GM18861 (cell line): Measurements from ENCODE around the gene ACTN1.
A peak's percentile ranks its signal among the peaks of the same experiment; 100 is the strongest.
"Not testable (repeated sequence)": the region's sequence is repeated elsewhere in the genome, so short reads cannot be mapped to it uniquely, and the experiment has no call there.

ENCODE experiments used
- ATAC-seq: cut with Tn5 transposase; IDR thresholded peaks from one replicate; pipeline ENCODE4 v1.9.1; 2021; ENCODE audit not compliant: unreplicated experiment

ACTN1 gene

DNA sequence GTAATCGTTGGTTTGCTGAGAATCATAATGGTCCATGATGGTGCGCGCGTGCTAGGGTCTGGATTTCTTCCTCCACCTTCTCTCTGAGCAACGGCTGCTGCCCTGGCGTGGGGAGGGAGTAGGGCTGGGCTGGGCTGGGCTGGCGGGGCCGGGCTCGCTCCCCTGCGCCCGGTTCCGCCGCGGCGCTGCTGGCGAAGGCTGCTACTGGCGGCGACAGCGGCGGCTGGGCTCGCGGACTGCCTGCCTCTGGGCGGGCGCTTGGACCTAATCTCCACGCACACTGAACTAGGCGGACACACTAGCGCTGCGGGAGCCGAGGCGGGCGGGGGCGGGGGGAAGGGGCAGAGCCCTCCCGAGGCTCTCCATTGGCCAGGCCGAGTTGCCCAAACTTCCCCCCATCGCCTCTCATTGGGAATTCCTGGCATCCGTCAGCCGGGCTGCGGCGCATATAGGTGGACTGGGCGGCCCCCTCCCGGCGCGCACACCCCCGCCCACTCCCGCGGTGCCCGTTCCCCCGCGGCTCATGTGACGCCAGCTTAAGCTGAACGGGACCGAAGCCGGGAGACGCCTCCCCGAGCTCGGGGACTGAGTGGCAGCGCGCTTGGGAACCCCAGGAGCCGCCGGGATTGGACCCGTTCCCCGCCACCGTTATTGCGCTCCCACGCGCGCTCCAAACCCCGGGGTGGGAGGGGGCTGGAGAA, at the start of gene ACTN1:
Gene ACTN1, minus strand, starts transcription at position 282 of the 701 bp plus-strand sequence. Its CDS starts 246 bp downstream, at position 36.
- ATAC-seq = peak; percentile 36

GRCh38 chr14:69027242-69027913, 48.3 kb upstream of the ACTN1 start:
- ATAC-seq = no peak

DNA sequence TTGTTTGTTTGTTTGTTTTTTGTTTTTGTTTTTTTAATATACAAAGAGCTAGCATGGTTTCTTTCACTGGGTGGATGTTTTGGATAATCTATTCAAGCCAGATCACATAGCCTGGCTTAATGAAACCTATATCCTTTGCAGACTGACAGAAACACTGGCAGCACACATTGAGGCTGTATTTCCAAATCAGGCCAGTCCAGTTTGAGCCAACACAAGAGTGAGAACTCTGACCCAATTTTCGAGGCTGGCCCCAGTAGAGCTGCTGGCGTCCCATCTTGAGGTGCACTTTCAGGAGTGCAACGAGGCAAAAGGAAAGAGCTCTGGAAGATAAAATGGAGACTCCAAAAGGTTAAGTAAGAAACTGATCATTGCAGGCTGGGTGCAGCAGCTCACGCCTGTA, 43.9 kb upstream of the ACTN1 start:
- ATAC-seq = no peak

DNA sequence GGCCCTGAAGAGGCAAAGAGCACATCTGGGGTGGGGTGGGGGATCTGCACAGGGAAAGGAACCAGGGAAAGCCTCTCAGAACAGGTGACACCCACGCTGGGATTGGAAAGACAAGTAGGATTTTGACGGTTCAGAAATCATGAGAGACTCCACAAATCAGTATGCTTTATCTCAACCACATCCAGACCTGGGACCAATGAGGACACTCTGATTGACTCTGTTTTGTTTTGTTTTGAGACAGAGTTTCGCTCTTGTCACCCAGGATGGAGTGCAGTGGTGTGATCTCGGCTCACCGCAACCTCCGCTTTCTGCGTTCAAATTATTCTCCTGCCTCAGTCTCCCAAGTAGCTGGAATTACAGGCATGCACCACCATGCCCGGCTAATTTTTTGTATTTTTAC, 43.0 kb upstream of the ACTN1 start:
- ATAC-seq = not testable (repeated sequence)

DNA sequence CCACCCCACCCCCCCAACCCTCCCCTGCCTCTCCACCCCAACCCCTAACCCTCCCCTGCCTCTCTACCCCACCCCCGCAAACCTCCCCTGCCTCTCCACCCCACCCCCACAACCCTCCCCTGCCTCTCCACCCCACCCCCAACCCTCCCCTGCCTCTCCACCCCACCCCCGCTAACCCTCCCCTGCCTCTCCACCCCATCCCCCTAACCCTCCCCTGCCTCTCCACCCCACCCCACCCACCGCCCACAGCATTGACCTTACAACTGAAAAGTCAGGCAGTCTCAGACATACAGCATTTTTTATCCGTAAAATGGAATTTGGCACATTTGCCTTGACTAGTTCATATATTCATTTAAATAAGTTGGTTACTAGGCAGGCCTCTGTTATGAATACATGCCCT, 38.6 kb upstream of the ACTN1 start:
- ATAC-seq = no peak

- no peak for ATAC-seq
Measured at GRCh38 chr14:69014829-69015259, 35.7 kb upstream of the ACTN1 start.

- no peak for ATAC-seq
Measured at GRCh38 chr14:69013943-69014782, 35.1 kb upstream of the ACTN1 start.

DNA sequence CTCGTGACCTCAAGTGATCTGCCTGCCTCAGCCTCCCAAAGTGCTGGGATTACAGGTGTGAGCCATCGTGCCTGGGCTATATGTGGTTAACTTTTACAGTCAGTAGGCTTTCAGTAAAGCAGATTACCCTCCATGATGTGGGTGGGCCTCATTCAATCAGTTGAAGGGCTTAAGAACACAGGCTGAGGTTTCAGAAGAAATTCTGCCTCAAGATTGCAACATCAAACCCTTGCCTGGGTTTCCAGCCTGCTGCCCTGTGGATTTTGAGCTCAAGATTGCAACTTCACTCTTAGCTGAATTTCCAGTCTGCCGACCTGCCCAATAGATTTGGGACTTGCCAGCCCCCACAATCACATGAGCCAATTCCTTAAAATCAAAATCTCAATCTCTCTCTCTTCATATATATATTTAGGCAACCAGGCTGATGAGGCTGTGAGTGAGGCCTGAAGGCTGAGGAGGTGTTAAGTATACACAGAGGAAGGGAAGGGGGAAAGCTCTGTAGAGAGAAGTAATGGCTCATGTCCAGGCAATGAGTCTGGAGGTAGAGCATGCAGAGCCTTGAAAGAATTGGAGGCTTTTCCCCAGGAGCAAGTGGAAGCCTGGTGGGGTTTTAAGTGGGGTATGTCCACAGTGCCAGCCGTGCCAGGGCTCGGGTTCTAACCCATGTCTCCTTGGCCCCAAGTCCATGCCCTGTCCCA, 33.3 kb upstream of the ACTN1 start:
- no peak for ATAC-seq

DNA sequence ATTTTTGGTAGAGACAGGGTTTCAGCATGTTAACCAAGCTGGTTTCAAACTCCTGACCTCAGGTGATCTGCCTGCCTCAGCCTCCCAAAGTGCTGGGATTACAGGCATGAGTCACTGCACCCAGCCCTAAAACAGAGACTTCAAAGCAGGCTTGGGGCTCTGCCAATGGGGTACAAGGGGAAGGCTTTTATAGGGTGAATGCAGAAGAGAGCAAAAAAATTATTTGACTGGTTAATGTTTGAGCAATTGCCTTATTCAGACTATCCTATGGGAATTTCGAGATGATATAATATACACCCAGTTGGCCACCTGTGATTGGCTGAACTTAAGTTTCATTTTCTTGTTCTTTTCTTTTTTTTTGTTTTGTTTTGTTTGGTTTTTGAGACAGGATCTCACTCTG, 31.5 kb upstream of the ACTN1 start:
- no peak for ATAC-seq

DNA sequence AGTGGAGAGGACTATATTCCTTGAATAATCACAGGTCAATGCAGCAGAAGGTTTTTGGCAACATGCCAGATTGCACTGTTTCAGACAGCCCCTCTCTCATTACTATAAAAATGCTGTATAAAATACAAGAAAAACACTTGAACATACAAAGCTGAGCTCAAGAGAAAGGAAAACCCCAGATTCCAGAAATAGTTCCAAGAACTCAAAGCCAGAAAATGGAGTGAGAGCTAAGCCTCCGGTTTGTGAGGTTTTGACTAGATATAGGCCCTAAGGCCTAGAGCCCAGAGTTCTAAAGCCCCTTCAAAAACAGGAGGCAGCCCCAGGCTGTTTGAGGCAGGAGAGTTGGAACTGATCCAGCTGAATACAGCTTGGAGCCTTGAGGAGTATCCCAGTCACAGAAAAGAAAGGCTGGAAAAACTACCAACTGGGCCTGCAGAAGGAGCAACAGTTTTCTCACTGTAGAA, 29.4 kb upstream of the ACTN1 start:
- ATAC-seq = no peak

DNA sequence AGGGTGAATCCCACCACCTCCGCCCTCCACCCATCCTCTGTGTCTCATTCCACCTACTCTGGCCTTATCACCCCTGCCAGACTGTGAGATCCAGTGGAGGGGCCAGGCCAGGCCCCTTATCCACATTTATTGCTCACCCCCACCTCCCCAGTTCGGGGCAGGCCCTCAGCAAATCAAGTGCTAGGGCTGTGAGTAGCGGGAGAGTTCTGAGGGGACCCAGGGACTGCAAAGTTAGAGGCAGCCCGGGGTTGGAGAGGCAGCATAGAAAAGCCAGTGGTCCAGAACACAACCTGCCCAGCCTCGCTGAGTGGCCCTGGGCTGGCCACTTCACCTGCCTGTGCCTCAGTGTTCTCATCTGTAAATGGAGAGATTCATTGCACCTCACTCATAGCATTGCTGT, 27.2 kb upstream of the ACTN1 start:
- no peak for ATAC-seq

DNA sequence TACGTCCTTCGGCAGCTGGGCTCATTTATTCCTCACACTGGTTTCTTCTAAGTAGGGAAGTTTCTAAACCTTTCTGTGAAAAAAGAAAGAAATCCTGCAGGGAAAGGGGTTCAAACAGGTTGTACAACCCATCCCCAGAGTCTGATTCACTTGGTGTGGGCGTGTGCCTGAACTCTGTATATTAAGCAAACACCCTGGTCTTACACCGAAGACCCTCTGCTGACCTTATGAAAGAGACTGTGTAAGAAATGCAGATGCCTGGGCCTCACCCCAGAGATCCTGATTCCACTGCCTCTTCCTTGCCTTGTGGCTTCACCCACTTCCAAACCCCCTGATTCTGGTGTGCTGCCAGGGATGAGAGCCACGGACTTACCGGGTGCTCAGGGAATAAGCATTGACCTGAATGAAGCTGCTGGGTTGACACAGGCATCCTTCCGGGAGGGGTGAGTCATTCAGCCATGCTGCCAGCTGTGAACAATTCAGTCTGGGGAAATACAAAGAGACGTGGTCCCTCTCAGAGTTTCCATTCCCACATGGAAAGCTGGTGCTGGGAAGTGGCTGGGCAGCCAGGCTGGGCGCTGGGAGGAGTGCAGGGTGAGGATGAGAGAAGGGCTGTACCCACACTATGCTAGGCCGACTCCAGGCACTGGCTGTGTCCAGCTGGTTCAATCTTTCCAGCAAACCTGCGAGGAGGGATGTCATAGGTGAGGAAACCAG, 26.5 kb upstream of the ACTN1 start:
- ATAC-seq = no peak

GRCh38 chr14:69004731-69005431, 25.8 kb upstream of the ACTN1 start:
- ATAC-seq = no peak

GRCh38 chr14:69003626-69004025, 24.5 kb upstream of the ACTN1 start:
- no peak for ATAC-seq

DNA sequence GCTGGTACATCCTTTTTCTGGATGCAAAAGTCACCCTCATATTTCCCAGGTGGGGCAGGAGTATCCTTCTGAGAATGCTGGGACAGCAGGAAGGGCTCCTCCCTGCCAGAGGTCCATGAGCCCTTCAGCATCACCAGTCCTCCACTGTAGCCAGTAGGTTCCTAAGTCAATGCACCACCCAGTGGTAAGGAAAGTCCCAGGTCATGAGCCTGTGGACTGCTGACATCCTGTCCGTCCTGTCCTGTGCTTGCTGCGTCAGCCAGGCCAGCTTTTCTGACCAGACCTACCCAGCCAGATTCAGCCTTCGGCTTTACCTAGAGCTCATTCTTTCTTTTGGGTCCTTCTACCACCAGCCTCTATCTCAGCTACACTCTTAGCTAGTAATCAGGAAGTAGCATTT, 23.0 kb upstream of the ACTN1 start:
- no peak for ATAC-seq

DNA sequence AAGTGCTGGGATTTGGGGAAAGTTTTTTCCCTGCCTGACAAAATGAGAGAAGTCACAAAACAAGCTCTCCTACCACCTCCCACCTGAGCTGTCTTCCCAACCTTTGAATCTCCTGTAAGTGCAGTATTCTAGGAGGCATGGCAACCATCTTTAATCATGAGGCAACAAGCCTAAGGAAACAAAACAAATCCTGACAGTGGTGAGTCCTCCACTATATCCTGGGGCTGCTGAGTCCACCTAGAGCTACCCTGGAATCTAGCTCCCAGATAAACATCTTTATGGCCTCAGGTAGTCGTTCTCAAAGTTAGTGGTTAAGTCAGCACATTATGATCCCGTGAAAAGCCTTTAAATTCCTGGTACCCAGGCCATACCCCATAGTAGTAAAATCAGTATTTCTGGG, 22.3 kb upstream of the ACTN1 start:
- no peak for ATAC-seq

DNA sequence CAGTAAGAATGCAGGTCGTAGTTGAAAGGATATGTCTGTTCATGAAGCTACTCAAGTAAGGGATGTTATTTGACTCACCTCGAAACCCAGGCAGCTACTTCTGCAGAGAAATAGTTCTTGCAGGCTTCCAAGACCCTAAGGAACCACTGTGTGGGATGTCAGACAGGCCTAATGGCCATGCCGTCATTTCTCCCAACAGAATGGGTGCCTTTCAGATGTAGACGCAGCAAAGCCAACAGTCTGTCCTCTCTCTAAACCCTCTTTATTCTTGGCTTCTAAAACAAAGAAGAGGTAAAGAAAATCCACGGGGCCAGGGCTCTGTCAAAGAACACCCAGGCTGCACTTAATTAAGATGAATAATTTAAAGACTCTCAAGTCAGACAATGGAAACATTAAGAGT, 19.0 kb upstream of the ACTN1 start:
- no peak for ATAC-seq

- no peak for ATAC-seq
Measured at GRCh38 chr14:68995731-68996130, 16.6 kb upstream of the ACTN1 start.

- ATAC-seq = no peak
Measured at GRCh38 chr14:68994056-68994455, 15.0 kb upstream of the ACTN1 start.

- ATAC-seq = no peak
Measured at GRCh38 chr14:68987653-68988036, 8.5 kb upstream of the ACTN1 start.
